Immature natural killer cell (primary cell): ENCODE results near the gene STARD8. TPM values are rescaled to one million over a fixed set of nuclear protein-coding genes. Genes with fewer than 3 reads are reported as not detected.

Source experiments
- DNase-seq, 3 donors: peaks; one replicate each; pipeline ENCODE4 v3.0.0; 2022; ENCODE audit warnings: mixed read lengths in 1 of 3
- H3K27ac Mint-ChIP-seq, 6 donors: one replicate each; pipeline ENCODE4 v1.8.0; 2020; ENCODE audit warnings: mixed read lengths in 6 of 6, mild to moderate bottlenecking in 5 of 6, inconsistent platforms in 4 of 6, moderate library complexity in 3 of 6
- H3K27me3 Mint-ChIP-seq, 3 donors: one replicate each; pipeline ENCODE4 v1.8.0; 2020 to 2021; ENCODE audit warnings: low read depth in 3 of 3, mild to moderate bottlenecking in 3 of 3, mixed read lengths in 3 of 3, moderate library complexity in 3 of 3, inconsistent platforms in 1 of 3
- H3K36me3 Mint-ChIP-seq, 3 donors: one replicate each; pipeline ENCODE4 v1.8.0; 2020; ENCODE audit warnings: mixed read lengths in 3 of 3, inconsistent platforms in 2 of 3, mild to moderate bottlenecking in 2 of 3
- H3K4me1 Mint-ChIP-seq, 2 donors: one replicate each; pipeline ENCODE4 v1.8.0; 2020; ENCODE audit warnings: inconsistent platforms in 2 of 2, mild to moderate bottlenecking in 2 of 2, mixed read lengths in 2 of 2, moderate library complexity in 1 of 2
- H3K4me3 Mint-ChIP-seq, 5 donors: one replicate each; pipeline ENCODE4 v1.8.0; 2020; ENCODE audit warnings: mild to moderate bottlenecking in 5 of 5, mixed read lengths in 5 of 5, inconsistent platforms in 3 of 5, moderate library complexity in 3 of 5
- H3K9me3 Mint-ChIP-seq, 6 donors: one replicate each; pipeline ENCODE4 v1.8.0; 2020; ENCODE audit warnings: mild to moderate bottlenecking in 6 of 6, mixed read lengths in 6 of 6, inconsistent platforms in 4 of 6, moderate library complexity in 3 of 6
- polyA plus RNA-seq, 3 donors: library from polyadenylated mRNA; unstranded; fragments of 300-500 nt; fragmentation: Illumina TruSeq; gene quantifications; one replicate each; pipeline ENCODE4 v1.2.3, GENCODE V29; 2021

STARD8 gene
- polyA plus RNA-seq, 3 donors from 2014 or later: 0.22 to 0.27 TPM; not detected in 1

- Mint-ChIP-seq H3K27me3 (peaks cover 0 to 4% (median 2%) of the 10 kb centered on the region in 3 donors), H3K4me1 (no peaks in the 10 kb centered on the region), H3K9me3 (no peaks in the 10 kb centered on the region), H3K4me3 (no peak overlapping the region), H3K36me3 (no peaks in the 10 kb centered on the region), H3K27ac (no peak overlapping the region)
- DNase-seq: no peak
These were observed 72.6 kb downstream of the STARD8 start for GRCh38 chrX:68719904-68720614.

- no peaks in the 10 kb centered on the region for H3K4me1 Mint-ChIP-seq
- no peak for DNase-seq
- peaks cover 0 to 3% (median 2%) of the 10 kb centered on the region in 3 donors for H3K27me3 Mint-ChIP-seq
- H3K4me3 Mint-ChIP-seq: no peak overlapping the region
- H3K36me3 Mint-ChIP-seq: no peaks in the 10 kb centered on the region
- H3K9me3 Mint-ChIP-seq: no peaks in the 10 kb centered on the region
- H3K27ac Mint-ChIP-seq: no peak overlapping the region
These were observed 73.4 kb downstream of the STARD8 start for GRCh38 chrX:68720851-68721250.

GRCh38 chrX:68721546-68721945 is 74.1 kb downstream of the STARD8 start:
- Mint-ChIP-seq H3K4me3 (no peak overlapping the region), H3K27me3 (peaks cover 0 to 3% (median 2%) of the 10 kb centered on the region in 3 donors), H3K4me1 (no peaks in the 10 kb centered on the region), H3K9me3 (no peaks in the 10 kb centered on the region), H3K27ac (no peak overlapping the region), H3K36me3 (no peaks in the 10 kb centered on the region)
- no peak for DNase-seq

GRCh38 chrX:68721991-68722860 is 74.8 kb downstream of the STARD8 start:
- no peak overlapping the region for H3K4me3 Mint-ChIP-seq
- H3K9me3 Mint-ChIP-seq: no peaks in the 10 kb centered on the region
- no peak overlapping the region for H3K27ac Mint-ChIP-seq
- no peaks in the 10 kb centered on the region for H3K36me3 Mint-ChIP-seq
- H3K4me1 Mint-ChIP-seq: no peaks in the 10 kb centered on the region
- no peak for DNase-seq
- peaks cover 0 to 3% (median 2%) of the 10 kb centered on the region in 3 donors for H3K27me3 Mint-ChIP-seq

GRCh38 chrX:68723491-68724155 is 76.2 kb downstream of the STARD8 start:
- no peaks in the 10 kb centered on the region for H3K4me1 Mint-ChIP-seq
- H3K4me3 Mint-ChIP-seq: no peak overlapping the region
- no peak overlapping the region for H3K27ac Mint-ChIP-seq
- peaks cover 0 to 3% (median 2%) of the 10 kb centered on the region in 3 donors for H3K27me3 Mint-ChIP-seq
- no peaks in the 10 kb centered on the region for H3K9me3 Mint-ChIP-seq
- no peak for DNase-seq
- no peaks in the 10 kb centered on the region for H3K36me3 Mint-ChIP-seq

- Mint-ChIP-seq H3K9me3 (no peaks in the 10 kb centered on the region), H3K4me3 (no peak overlapping the region), H3K4me1 (no peaks in the 10 kb centered on the region), H3K27ac (no peak overlapping the region), H3K27me3 (peaks cover 0 to 2% (median 2%) of the 10 kb centered on the region in 3 donors), H3K36me3 (no peaks in the 10 kb centered on the region)
- no peak for DNase-seq
These were observed 77.1 kb downstream of the STARD8 start for GRCh38 chrX:68724531-68725020.

GRCh38 chrX:68725756-68726365 is 78.4 kb downstream of the STARD8 start:
- DNase-seq: no peak
- Mint-ChIP-seq H3K4me1 (no peaks in the 10 kb centered on the region), H3K9me3 (no peaks in the 10 kb centered on the region), H3K27me3 (peaks cover 0 to 2% (median 2%) of the 10 kb centered on the region in 3 donors), H3K27ac (no peak overlapping the region), H3K4me3 (no peak overlapping the region), H3K36me3 (no peaks in the 10 kb centered on the region)

GRCh38 chrX:68726366-68726765 is 78.9 kb downstream of the STARD8 start:
- Mint-ChIP-seq H3K4me3 (no peak overlapping the region), H3K4me1 (no peaks in the 10 kb centered on the region), H3K36me3 (no peaks in the 10 kb centered on the region), H3K27ac (peak overlapping the region in 1 of 6 donors; percentile 40), H3K9me3 (no peaks in the 10 kb centered on the region), H3K27me3 (peaks cover 0 to 5% (median under 1%) of the 10 kb centered on the region in 3 donors)
- no peak for DNase-seq

- H3K36me3 Mint-ChIP-seq: no peaks in the 10 kb centered on the region
- H3K9me3 Mint-ChIP-seq: no peaks in the 10 kb centered on the region
- H3K4me1 Mint-ChIP-seq: no peaks in the 10 kb centered on the region
- no peak for DNase-seq
- H3K27me3 Mint-ChIP-seq: peaks cover 0 to 5% (median 0%) of the 10 kb centered on the region in 3 donors
- no peak overlapping the region for H3K4me3 Mint-ChIP-seq
- no peak overlapping the region for H3K27ac Mint-ChIP-seq
These were observed 80.2 kb downstream of the STARD8 start for GRCh38 chrX:68727696-68728095.

- no peaks in the 10 kb centered on the region for H3K9me3 Mint-ChIP-seq
- H3K27me3 Mint-ChIP-seq: peaks cover 0 to 6% (median 1%) of the 10 kb centered on the region in 3 donors
- no peak overlapping the region for H3K27ac Mint-ChIP-seq
- DNase-seq: no peak
- H3K4me1 Mint-ChIP-seq: no peaks in the 10 kb centered on the region
- H3K36me3 Mint-ChIP-seq: no peaks in the 10 kb centered on the region
- no peak overlapping the region for H3K4me3 Mint-ChIP-seq
These were observed 80.7 kb downstream of the STARD8 start for GRCh38 chrX:68728186-68728585.

GRCh38 chrX:68731254-68731653 is 83.8 kb downstream of the STARD8 start:
- no peak for DNase-seq
- no peak overlapping the region for H3K27ac Mint-ChIP-seq
- H3K4me3 Mint-ChIP-seq: no peak overlapping the region
- no peaks in the 10 kb centered on the region for H3K9me3 Mint-ChIP-seq
- H3K36me3 Mint-ChIP-seq: no peaks in the 10 kb centered on the region
- H3K4me1 Mint-ChIP-seq: no peaks in the 10 kb centered on the region
- peaks cover 0 to 13% (median 4%) of the 10 kb centered on the region in 3 donors for H3K27me3 Mint-ChIP-seq

GRCh38 chrX:68732906-68733493 is 85.5 kb downstream of the STARD8 start:
- Mint-ChIP-seq H3K27me3 (peaks cover 0 to 13% (median 10%) of the 10 kb centered on the region in 3 donors), H3K27ac (no peak overlapping the region), H3K4me1 (no peaks in the 10 kb centered on the region), H3K36me3 (no peaks in the 10 kb centered on the region), H3K4me3 (no peak overlapping the region), H3K9me3 (no peaks in the 10 kb centered on the region)
- peak; percentile 24 to 45 (median 35) for DNase-seq

- no peaks in the 10 kb centered on the region for H3K4me1 Mint-ChIP-seq
These were observed 87.8 kb downstream of the STARD8 start for GRCh38 chrX:68735266-68735665.

More at GRCh38 chrX:68735266-68735665, 87.8 kb downstream of the STARD8 start:
- Mint-ChIP-seq H3K27me3 (peaks cover 0 to 11% (median 10%) of the 10 kb centered on the region in 3 donors), H3K36me3 (no peaks in the 10 kb centered on the region), H3K27ac (no peak overlapping the region), H3K9me3 (no peaks in the 10 kb centered on the region), H3K4me3 (no peak overlapping the region)
- DNase-seq: no peak
